ENCODE results near the gene PRKN.
"Not testable (repeated sequence)": the region's sequence is repeated elsewhere in the genome, so short reads cannot be mapped to it uniquely, and the experiment has no call there.

The PRKN gene

DNA sequence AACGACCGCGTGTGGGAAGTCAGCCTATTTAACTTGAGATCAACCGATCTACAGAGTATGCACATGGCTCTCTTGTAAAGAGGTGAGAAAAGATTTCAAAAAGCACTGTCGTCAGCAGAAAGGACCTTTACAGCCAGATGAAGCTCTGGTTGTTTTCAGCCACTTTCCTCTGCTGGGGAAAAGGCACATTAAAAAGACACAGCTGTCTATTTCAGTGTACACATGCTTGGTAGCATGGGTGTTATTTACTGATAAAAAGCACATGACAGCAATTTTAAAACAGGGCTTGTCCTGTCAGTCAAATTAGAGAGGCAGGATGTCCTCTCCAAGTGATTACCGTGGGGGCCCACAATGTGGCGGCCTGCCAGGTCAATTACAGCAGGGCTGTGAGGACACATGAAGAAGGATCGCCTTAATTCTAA lies 188.9 kb downstream of the PRKN start:
- no peak for DNase-seq (ENCODE audit: low read depth in 3 of 3)

DNA sequence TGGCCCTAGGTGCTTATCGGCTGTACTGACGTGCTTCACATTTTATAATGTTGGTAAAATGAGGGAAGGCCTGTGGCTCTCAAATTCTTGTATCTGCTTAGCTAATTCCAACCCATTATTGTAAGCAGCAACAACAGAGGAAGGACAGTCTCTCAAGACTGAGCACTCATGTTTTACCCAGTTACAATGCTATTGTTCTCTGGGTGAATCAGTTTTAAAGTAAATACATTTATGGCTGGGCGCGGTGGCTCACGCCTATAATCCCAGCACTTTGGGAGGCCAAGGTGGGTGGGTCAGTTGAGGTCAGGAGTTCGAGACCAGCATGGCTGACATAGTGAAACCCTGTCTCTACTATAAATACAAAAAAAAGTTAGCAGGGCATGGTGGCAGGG lies 194.6 kb downstream of the PRKN start:
- DNase-seq (ENCODE audit: low read depth in 3 of 3) = no peak

DNA sequence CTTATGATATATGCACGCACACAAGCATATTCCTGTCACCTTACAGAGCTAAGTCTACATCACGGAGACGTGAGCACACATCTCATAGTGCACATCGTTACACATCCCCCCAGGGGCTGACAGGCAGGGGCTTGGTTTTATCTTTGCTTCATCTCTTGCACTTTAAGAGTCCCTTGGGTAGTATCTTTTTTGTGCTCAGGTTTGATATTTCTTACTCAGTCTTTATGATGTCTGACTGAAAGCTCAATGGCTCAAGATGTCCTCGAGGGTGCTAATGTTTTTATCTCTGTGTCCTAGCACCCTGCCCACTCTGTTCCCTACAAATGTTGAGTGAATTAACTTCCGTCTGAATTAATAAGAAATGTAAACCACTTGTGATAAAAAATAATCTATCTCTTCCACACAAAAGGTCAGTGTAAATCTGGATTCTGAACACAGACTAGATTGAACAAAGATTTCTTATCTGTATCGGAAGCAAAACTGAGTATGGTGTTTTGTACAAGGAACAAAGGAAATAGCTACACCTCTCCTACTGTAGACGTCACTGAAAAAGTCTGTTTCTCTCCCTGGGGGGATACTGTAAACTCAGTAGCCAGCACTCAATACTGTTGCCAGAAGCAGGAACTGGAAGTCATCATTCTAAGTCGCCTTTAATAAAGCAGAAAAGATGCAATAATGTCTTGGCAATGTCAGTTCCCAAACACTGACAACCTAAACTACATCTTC lies 195.1 kb downstream of the PRKN start:
- no peak for DNase-seq (ENCODE audit: low read depth in 3 of 3)

DNA sequence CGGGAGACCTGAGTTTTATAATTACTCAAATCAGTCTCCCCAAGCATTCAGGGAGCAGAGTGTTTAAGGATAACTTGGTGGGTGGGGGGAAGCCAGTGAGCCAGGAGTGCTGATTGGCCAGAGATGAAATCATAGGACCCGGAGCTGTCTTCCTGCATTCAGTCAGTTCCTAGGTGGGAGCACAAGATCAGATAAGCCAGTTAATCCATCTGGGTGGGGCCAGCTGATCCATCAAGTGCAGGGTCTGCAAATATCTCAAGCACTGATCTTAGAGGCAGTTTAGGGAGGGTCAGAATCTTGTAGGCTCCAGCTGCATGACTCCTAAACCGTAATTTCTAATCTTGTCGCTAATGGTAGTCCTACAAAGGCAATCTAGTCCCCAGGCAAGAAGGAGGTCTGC lies 196.2 kb downstream of the PRKN start:
- DNase-seq (ENCODE audit: low read depth in 3 of 3) = not testable (repeated sequence)

DNA sequence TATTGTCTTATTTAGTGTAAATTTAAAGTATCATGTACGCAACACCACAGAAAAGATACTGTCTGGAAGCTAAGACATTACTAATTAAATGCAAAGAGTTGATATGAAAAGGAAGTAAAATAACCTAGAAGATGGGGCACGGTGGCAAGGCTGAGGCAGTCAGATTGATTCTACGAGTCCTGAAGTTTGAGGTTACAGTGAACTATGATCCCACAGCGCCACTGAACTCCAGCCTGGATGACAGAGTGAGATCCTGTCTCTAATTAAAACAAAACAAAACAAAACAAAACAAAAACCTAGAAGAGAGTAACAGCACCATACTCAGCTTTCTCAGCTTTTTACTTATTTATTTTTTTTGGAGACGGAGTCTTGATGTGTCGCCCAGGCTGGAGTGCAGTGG lies 199.0 kb downstream of the PRKN start:
- no peak for DNase-seq (ENCODE audit: low read depth in 3 of 3)

DNA sequence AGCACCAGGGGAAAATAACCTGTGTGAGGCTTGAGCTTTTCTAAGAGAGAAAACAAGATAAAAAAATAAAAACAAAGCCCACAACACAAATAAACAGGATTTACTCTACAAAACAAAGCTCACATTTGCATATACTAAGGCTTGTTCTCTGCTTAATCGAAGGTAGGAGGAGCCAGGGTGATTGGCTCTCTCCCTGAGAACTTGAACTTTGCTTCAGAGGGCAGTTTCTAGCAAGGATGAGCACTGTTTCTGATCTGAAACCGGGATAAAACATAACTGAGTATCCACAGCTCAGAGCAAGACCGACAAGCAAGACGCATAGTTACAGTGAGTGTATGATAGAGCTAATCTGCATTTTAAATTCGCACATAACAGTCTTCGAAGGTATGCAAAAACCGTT lies 200.6 kb downstream of the PRKN start:
- DNase-seq (ENCODE audit: low read depth in 3 of 3) = no peak

DNA sequence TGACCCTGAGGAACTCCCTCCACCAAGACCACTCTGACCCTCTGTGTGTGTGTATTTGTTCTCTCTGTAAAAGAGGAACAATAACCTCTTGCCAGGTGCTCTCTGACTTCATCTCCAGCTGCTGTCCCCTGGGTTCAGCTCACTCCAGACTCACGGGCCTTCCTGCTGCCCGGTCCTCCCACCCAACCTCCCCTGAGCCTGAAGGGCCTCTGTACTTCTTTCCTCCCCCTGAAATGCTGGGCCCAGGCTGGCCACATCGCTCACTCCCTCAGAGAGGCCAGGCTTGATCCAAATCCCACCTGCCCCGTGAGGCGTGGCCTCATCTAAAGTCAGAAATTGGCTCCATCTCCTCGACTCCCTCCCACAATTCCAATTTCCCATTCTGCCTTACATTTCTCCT lies 202.4 kb downstream of the PRKN start:
- no peak for DNase-seq (ENCODE audit: low read depth in 3 of 3)

DNA sequence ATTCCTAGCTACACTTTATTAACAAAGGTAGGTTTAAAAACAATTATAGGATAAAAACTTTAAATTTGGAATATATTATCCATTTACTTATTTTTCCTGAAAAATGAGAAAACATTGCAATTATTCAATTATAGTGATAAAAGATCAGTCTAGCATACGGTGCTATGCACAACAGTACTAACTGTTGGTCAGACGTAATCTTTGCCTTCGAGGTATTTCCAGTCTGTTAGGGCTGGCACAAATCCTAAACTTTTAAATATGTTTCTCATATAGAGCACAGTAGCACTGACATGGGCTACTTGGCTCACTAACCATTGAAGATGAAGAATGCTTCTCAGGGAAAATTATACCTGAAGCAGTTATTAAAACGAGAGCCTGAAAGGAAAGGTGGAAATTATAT lies 214.8 kb downstream of the PRKN start:
- no peak for DNase-seq (ENCODE audit: low read depth in 3 of 3)

DNA sequence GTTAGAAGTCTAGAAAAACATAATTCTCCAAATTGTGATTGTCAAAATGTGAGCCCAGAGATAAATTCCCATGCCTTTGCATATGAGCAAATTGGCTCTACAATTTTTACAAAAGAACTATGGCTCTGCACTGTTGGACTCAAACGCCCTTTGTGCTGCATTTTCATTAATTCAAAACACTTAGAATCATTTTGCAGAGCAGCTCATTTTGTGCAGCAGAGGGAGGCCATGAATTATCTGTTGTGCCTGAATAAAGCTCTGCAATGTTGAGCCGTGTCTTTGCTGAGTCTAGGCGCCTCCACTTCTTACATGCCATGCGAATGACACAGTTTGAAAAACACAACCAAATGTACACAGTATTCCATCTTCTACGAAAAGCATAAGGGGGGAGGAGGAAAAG lies 230.2 kb downstream of the PRKN start:
- DNase-seq (ENCODE audit: low read depth in 3 of 3) = no peak

DNA sequence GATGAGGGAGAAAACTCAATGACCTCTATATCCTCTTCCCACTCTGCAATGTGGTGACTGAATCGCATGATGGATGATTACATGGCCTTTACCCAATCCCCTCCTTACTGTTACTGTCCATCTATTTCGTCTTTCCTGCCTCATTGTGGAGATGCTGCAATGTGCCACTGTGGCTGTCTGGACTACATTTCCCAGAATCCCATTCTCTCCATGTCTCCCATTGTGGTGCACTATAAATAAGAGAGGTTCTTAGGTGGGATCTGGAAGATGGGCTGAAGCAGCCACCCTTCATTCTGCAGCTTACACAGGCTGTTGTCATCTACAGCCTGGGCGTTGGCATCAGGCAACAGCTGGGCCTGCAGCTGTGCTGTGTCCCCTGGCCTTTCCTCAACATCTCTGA lies 233.6 kb downstream of the PRKN start:
- no peak for DNase-seq (ENCODE audit: low read depth in 3 of 3)

DNA sequence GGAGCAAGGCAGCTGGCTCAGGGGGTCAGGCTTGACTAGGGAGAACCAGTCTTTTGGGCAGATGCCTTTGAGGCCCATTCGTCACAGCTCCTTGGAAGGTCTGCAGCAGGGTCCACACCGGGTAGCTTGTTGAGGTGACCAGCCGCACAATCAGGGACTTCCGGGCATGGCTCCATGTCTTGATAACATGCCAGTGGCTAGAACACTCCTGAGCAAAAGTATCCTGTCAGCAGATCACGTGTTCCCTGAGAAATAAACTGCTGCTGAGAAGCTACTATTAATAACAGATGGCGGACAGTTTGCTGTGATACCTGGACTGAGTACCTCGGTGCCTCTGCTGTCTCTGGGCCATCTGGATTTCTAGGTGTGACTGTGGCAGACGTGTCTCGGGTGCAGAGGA lies 235.9 kb downstream of the PRKN start:
- no peak for DNase-seq (ENCODE audit: low read depth in 3 of 3)

DNA sequence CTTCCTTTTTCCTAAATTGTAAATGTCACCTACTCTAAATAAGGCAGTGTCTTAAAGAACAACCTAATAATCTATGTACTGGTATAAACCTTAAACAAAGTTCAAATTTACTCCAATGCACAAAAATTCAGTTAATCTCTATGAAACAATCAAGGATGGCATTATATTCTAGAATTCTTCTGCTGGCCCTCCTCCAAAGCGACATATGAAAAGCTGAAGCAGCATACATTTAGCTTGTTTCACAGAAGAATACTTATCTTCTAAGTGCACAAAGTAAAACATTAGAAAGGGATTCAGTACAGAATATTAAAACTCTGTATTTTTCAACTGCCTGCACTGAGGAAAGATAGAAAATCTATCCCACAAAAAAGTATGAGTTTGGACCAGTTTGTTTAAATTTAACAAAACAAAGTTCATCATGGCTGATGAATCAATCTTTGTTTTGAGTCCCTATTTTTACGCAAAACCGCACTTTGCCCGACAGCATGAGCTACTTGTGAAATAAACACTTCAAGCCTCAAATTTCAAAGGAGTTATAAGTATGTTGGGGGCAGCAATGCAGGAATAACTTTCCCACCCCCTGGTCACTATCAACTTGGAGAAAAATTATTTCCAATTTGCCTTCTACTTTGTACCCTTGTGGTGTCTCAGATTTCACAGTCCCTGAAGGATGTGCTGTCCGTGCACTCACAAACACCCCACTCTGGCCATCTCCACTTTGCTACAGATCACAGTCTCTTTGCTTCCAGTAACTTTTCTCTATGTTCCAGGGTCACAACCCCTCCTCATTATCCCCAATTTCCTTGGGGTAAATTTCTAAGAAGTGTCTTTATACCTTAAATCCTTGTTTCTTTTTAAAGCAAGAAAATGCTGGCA lies 238.2 kb downstream of the PRKN start:
- DNase-seq (ENCODE audit: low read depth in 3 of 3) = no peak

DNA sequence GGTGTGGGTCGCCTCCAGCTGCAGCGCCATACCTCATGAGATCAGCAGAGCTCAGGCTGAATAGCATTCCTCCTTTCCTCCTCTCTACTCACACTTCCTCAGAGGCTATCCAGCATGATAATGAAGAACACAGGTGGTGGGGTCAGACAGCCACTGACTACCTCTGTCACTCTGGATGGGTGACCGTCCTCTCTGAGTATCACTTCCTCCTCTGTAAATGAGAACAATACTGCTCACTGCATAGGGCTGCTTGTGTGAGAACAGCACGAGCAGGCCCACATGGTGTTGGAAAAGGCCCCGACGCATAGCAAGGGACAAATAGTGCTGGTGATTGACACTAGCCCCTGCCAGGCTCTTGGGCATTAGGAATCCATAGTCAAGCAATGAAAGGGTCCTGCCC lies 239.1 kb downstream of the PRKN start:
- DNase-seq (ENCODE audit: low read depth in 3 of 3) = no peak

DNA sequence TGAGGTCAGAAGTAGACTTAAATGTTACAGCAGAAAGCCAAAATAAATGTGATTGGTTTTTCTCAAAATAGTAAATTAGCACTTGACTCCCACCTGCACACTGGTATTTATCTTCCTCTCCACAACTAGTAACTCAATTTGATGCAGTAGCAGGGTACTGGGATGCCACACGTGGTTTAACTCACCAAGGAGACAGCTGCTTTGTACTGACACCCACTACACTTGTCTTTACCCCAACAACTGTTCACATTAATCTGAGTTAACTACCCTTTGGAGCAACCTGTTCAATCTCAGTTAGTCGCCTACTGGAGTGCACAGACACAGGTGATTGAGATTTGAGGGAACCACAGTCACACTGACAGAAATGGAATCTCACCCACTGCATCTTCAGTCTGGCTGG lies 242.1 kb downstream of the PRKN start:
- DNase-seq (ENCODE audit: low read depth in 3 of 3) = no peak

DNA sequence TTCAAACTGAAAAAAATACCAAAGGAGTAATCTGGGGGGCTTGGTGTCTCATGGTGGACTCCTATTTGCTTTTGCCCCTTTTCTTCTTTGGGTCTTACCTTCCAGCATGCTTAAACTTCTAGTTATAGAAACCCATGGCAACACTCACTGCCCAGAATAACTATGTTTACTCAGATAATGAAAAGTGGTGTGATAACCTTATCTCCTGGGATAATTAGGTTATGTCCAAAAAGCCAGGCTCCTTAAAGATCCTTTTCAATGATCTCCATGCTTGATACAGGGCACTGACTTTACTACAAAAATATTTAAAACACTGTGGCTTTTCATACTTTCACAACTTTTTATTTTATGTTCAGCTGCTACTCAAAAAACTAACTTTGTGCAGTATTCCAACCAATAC lies 245.6 kb downstream of the PRKN start:
- no peak for DNase-seq (ENCODE audit: low read depth in 3 of 3)

DNA sequence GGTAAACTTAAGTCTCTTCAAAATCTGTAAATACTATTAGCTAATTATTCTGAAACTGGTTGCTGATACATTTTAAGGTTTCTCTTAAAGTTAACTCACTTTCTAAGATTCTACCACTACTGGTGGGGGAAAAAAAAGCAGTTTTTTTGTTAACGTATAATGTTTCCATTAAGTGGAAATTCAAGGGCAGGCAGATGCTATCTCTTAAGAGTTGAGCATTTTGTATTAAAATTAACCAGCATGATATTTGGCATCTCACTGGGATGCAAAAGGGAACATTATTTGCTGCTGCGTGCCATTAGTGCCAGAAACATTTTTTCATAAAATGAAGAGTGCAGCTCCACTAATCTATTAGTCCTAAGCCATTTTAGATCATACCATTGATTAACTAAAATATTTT lies 246.2 kb downstream of the PRKN start:
- no peak for DNase-seq (ENCODE audit: low read depth in 3 of 3)

DNA sequence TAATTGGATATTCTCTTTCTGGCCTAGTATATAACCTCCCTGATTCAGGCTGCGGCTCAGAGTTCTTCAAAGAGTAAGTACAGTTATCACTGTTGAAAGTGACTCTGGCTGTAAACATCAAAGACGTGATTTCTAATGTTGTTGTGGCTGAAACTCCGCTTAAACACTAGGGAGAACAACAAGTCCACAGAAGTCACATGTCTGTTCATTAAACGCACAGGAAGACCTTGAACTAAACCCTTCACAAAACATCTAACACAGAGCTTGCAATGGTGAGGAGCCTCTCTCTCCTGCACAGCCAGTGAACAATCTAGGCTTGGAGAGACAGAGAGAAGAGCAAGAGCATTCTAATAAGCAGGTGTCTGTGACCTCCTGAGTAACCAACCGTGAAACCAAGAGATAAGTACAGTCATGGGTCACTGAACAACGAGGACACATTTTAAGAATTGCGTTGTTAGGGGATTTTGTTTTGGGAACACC lies 249.3 kb downstream of the PRKN start:
- no peak for DNase-seq (ENCODE audit: low read depth in 3 of 3)

DNA sequence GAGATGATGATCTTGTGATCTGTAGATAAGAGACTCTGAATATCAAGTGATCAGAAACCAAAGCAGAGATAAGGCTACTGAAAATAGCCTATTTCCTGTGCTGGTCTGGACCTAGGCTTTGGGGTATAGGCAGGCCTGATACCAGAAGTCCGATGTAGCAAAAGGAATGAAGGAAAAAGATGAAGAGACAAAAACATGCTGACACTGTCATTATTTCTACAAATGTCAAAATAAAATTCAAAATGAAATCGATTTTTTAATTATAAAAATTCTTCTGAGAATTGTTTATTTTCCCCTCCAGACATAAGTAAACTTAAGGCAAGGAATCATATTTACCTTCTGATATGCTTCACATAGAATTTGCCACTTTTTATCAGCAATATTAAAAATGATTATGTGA lies 252.8 kb downstream of the PRKN start:
- no peak for DNase-seq (ENCODE audit: low read depth in 3 of 3)

DNA sequence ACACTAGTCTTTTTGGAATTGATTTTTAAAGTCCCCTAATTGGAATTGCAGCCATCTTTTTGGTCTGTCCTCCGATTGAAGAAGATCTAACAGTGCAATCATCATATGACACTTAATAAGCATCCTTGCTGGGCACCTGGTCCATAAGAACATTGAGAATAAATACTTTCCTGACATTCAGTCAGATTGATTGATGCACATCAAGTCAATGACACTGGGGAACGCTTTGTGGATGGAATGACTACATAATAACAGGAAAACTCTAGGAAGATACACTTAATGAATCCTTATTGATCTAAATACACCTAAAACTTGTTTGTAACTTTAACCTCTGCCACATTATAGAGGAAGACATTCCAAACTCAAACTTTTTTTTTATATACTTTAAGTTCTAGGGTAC lies 255.7 kb downstream of the PRKN start:
- DNase-seq (ENCODE audit: low read depth in 3 of 3) = no peak

DNA sequence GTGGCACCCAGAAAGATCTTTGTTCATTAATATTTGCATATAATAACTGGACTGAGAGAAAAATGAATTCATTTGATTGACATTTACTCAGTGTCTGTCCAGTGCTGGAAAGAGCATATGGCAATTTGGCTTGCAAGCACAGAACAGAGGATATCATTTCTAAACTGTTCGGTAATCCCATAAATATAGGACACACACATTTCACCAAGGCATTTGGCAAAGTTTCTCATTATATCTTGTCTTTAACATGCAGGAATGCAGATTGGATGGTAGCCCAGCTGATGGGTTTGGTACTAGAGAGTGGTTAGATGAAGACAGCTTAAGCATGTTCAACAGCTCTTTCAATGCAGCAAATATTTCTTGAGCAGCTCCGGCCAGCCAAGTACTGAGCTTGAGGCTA lies 259.2 kb downstream of the PRKN start:
- DNase-seq (ENCODE audit: low read depth in 3 of 3) = no peak

DNA sequence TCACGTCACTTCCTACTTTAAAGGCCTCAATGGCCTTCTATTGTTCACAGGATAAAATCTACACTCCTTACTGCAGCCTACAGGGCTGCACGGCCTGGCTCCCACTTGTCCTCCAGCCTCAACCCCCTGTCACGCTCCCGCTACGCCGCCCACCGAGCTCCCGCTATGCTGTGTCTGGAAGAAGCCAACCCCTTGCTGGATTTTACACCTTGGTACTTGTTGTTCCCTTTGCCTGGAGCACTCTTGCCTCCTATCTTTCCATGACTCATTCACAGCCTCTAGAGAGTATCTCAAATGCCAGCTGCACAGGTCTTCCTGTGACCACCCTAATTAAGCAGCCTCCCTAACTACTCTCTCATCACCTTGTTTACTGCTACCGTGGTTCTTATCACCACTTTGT lies 259.9 kb downstream of the PRKN start:
- no peak for DNase-seq (ENCODE audit: low read depth in 3 of 3)

DNA sequence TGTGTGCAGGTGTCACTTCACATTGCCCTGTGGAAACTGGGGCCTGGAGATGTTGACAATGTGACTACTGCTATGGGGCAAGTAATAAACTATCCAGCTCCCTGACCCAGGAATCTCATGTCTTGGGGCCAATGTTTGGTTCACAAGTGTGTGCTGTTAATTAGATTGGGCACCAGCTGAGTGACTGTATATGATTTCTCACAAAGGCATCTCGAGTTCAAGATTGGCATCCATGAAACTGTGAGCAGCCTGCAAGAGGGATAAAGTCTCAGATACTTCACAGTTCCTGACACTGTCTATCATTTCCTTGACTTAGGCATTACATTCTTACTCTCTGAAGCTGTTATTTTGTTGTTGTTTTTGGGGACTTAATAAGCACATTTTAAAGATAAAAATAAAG lies 264.0 kb downstream of the PRKN start:
- no peak for DNase-seq (ENCODE audit: low read depth in 3 of 3)

DNA sequence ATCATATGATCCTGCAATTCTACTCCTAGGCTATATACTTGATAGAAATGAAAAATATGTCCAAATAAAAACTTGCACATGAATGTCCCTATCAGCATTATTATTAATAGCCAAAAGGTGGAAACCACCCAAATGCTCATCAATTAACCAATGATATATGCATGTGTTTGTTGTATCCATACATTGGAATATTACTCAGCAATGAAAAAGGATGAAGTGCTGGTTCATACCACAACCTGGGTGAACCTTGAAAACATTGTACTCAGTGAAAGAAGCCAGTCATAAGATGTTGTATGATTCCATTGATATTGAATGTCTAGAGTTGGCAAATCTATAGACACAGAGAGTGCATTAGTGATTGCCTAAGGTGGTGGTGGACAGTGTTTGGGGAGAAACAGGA lies 267.6 kb downstream of the PRKN start:
- DNase-seq (ENCODE audit: low read depth in 3 of 3) = no peak
